WTC11 (cell line): Measurements from ENCODE around the gene SORL1. TPM values are rescaled to one million over a fixed set of nuclear protein-coding genes. Genes with fewer than 3 reads are reported as not detected.

Source experiments
- ATAC-seq: fragments of 200-7000 bp; cut with Tn5 transposase; 2 replicates; pipeline ENCODE4 v1.10.0; 2021; ENCODE audit warnings: mild to moderate bottlenecking, moderate library complexity
- Bru-seq: library from RNA; stranded (reverse); fragments of 400-500 nt; gene quantifications from one replicate; lab custom pipeline; 2021; lab: Mats Ljungman, UMichigan
- CTCF ChIA-PET: fragments of 300-600 bp; sonication (Branson Sonifier 250); formaldehyde crosslinking; loops from one replicate; lab custom pipeline; 2021; ENCODE audit warnings: antibody characterized with exemption; lab: Charles Lee
- POLR2A ChIA-PET: fragments of 350-600 bp; sonication (Branson Sonifier 250); formaldehyde crosslinking; loops from one replicate; lab custom pipeline; 2021; ENCODE audit warnings: antibody characterized with exemption; lab: Charles Lee
- DNase-seq: peaks from one replicate; pipeline ENCODE4 v3.0.0; 2021; ENCODE audit warnings: low spot score
- H3K27ac Mint-ChIP-seq: 2 replicates; pipeline ENCODE4 v1.8.0; 2021; ENCODE audit warnings: mixed read lengths
- H3K27me3 Mint-ChIP-seq: 2 replicates; pipeline ENCODE4 v1.8.0; 2021; ENCODE audit warnings: low read depth, mild to moderate bottlenecking, moderate library complexity, mixed read lengths
- H3K36me3 Mint-ChIP-seq: 2 replicates; pipeline ENCODE4 v1.8.0; 2021; ENCODE audit warnings: mixed read lengths
- H3K4me1 Mint-ChIP-seq: 2 replicates; pipeline ENCODE4 v1.8.0; 2022; ENCODE audit warnings: mixed read lengths
- H3K4me3 Mint-ChIP-seq: 2 replicates; pipeline ENCODE4 v1.8.0; 2021; ENCODE audit warnings: mild to moderate bottlenecking, moderate library complexity, mixed read lengths
- H3K9me3 Mint-ChIP-seq: 2 replicates; pipeline ENCODE4 v1.8.0; 2021; ENCODE audit warnings: mixed read lengths
- ARID4B ChIP-seq: sonication (generic); formaldehyde crosslinking; IDR thresholded peaks from 2 replicates; pipeline ENCODE4 v1.8.0; 2023; ENCODE audit warnings: missing genetic modification reagents, mild to moderate bottlenecking, borderline replicate concordance
- CREM ChIP-seq: sonication (generic); formaldehyde crosslinking; IDR thresholded peaks from 2 replicates; pipeline ENCODE4 v1.8.1; 2022; ENCODE audit warnings: mild to moderate bottlenecking, missing genetic modification reagents, moderate library complexity
- EMX1 ChIP-seq: fragments of 250-450 bp; sonication (Bioruptor Pico); IDR thresholded peaks from 2 replicates; pipeline ENCODE4 v1.8.0; 2021; ENCODE audit warnings: mild to moderate bottlenecking
- ETV6 ChIP-seq: sonication (generic); formaldehyde crosslinking; IDR thresholded peaks from 2 replicates; pipeline ENCODE4 v1.8.1; 2022; ENCODE audit warnings: mild to moderate bottlenecking, missing genetic modification reagents
- FOXP1 ChIP-seq: sonication (generic); formaldehyde crosslinking; IDR thresholded peaks from 2 replicates; pipeline ENCODE4 v1.8.0; 2022; ENCODE audit warnings: missing genetic modification reagents, mild to moderate bottlenecking, moderate library complexity, borderline replicate concordance
- FOXP4 ChIP-seq: sonication (generic); formaldehyde crosslinking; IDR thresholded peaks from 2 replicates; pipeline ENCODE4 v1.8.0; 2022; ENCODE audit warnings: mild to moderate bottlenecking, missing genetic modification reagents
- GABPB1 ChIP-seq: sonication (generic); formaldehyde crosslinking; IDR thresholded peaks from 2 replicates; pipeline ENCODE4 v1.8.1; 2023; ENCODE audit warnings: mild to moderate bottlenecking, missing genetic modification reagents
- HMGA2 ChIP-seq: fragments of 250-450 bp; sonication (Bioruptor Pico); IDR thresholded peaks from 2 replicates; pipeline ENCODE4 v1.4.0; 2021; ENCODE audit warnings: mild to moderate bottlenecking, moderate library complexity
- KAT7 ChIP-seq: sonication (generic); formaldehyde crosslinking; IDR thresholded peaks from 2 replicates; pipeline ENCODE4 v1.8.1; 2023; ENCODE audit warnings: missing genetic modification reagents, mild to moderate bottlenecking, borderline replicate concordance
- MAX ChIP-seq: sonication (generic); formaldehyde crosslinking; IDR thresholded peaks from 2 replicates; pipeline ENCODE4 v1.8.0; 2022; ENCODE audit warnings: mild to moderate bottlenecking, missing genetic modification reagents
- NR3C1 ChIP-seq: sonication (generic); formaldehyde crosslinking; conservative IDR thresholded peaks from 2 replicates; pipeline ENCODE4 v1.8.1; 2023; ENCODE audit warnings: low read depth, mild to moderate bottlenecking, missing genetic modification reagents
- OVOL2 ChIP-seq: fragments of 250-450 bp; sonication (Bioruptor Pico); IDR thresholded peaks from 2 replicates; pipeline ENCODE4 v1.9.0; 2021; ENCODE audit warnings: mild to moderate bottlenecking, borderline replicate concordance
- RELA ChIP-seq: sonication (generic); formaldehyde crosslinking; IDR thresholded peaks from 2 replicates; pipeline ENCODE4 v1.8.1; 2022; ENCODE audit warnings: missing genetic modification reagents, mild to moderate bottlenecking, borderline replicate concordance
- TEAD1 ChIP-seq: sonication (generic); formaldehyde crosslinking; IDR thresholded peaks from 2 replicates; pipeline ENCODE4 v1.8.0; 2022; ENCODE audit warnings: mild to moderate bottlenecking, missing genetic modification reagents
- TP53 ChIP-seq: sonication (generic); formaldehyde crosslinking; IDR thresholded peaks from 2 replicates; pipeline ENCODE4 v1.8.1; 2023; ENCODE audit warnings: mild to moderate bottlenecking, missing genetic modification reagents
- ZBTB21 ChIP-seq: sonication (generic); formaldehyde crosslinking; IDR thresholded peaks from 2 replicates; pipeline ENCODE4 v1.8.1; 2023; ENCODE audit warnings: mild to moderate bottlenecking, missing genetic modification reagents, borderline replicate concordance
- ZNF138 ChIP-seq: sonication (generic); formaldehyde crosslinking; conservative IDR thresholded peaks from 2 replicates; pipeline ENCODE4 v1.8.1; 2022; ENCODE audit warnings: mild to moderate bottlenecking, moderate library complexity, missing genetic modification reagents
- ZNF219 ChIP-seq: sonication (generic); formaldehyde crosslinking; IDR thresholded peaks from 2 replicates; pipeline ENCODE4 v1.8.0; 2023; ENCODE audit warnings: missing genetic modification reagents, mild to moderate bottlenecking, borderline replicate concordance
- long read RNA-seq, 3 experiments: library from RNA in 1 of 3; library from capped mRNA in 1 of 3; library from polyadenylated mRNA in 1 of 3; unstranded in 2 of 3; stranded (forward) in 1 of 3; transcript quantifications; one replicate each; pipeline ENCODE4 v2.0.0, GENCODE V29; 2021
- total RNA-seq: library from RNA; stranded (reverse); gene quantifications from 3 replicates; pipeline ENCODE4 v1.2.3, GENCODE V29; 2021
- TF ChIP-seq, protein P1 (sequence below): sonication (generic); formaldehyde crosslinking; IDR thresholded peaks from 2 replicates; pipeline ENCODE4 v1.8.0; 2022; ENCODE audit warnings: mild to moderate bottlenecking, missing genetic modification reagents
- TF ChIP-seq, protein P2 (sequence below): sonication (generic); formaldehyde crosslinking; IDR thresholded peaks from 2 replicates; pipeline ENCODE4 v1.8.1; 2022; ENCODE audit warnings: missing genetic modification reagents, borderline replicate concordance
- TF ChIP-seq, protein P3 (sequence below): sonication (generic); formaldehyde crosslinking; IDR thresholded peaks from 2 replicates; pipeline ENCODE4 v1.8.1; 2023; ENCODE audit warnings: mild to moderate bottlenecking, missing genetic modification reagents, moderate library complexity
- TF ChIP-seq, protein P4 (sequence below): sonication (generic); formaldehyde crosslinking; conservative IDR thresholded peaks from 2 replicates; pipeline ENCODE4 v1.8.1; 2023; ENCODE audit warnings: mild to moderate bottlenecking, low read depth, missing genetic modification reagents, moderate library complexity

The SORL1 gene
- total RNA-seq (78.1 to 87.1 TPM (median 78.1 TPM) in 3 replicates), Bru-seq, nascent RNA (percentile 79 among the genes with signal in this experiment)
- long read RNA-seq, experiment 1, full-length matches to known transcripts, result 50 of 238 reads
- long read RNA-seq, experiment 1, partial matches to known transcripts, result 101 of 238 reads
- long read RNA-seq, experiment 1, other reads (novel, unspliced or antisense), result 87 of 238 reads
- long read RNA-seq, experiment 2, full-length matches to known transcripts, result 3 of 72 reads
- long read RNA-seq, experiment 2, partial matches to known transcripts, result 60 of 72 reads
- long read RNA-seq, experiment 2, other reads (novel, unspliced or antisense), result 9 of 72 reads
- long read RNA-seq, experiment 3, partial matches to known transcripts, result 1 of 2 reads
- long read RNA-seq, experiment 3, other reads (novel, unspliced or antisense), result 0 of 2 reads

DNA sequence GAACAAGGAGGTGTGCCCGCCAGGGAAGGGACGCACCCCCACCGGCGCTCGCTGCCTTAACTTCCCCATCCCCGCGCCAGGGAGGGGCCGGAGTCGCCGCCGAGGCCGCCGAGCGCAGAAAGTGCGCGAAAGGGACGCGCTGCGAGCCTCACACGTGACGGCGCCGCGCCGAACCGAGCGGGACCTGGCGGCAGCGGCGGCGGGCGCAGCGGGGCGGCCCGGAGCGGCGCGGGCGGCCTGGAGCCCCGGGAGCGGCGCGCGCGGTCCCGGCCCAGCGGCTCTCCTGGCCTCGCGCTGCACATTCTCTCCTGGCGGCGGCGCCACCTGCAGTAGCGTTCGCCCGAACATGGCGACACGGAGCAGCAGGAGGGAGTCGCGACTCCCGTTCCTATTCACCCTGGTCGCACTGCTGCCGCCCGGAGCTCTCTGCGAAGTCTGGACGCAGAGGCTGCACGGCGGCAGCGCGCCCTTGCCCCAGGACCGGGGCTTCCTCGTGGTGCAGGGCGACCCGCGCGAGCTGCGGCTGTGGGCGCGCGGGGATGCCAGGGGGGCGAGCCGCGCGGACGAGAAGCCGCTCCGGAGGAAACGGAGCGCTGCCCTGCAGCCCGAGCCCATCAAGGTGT, at the start of gene SORL1:
TSS of gene SORL1 (plus strand) at position 329 of the 623 bp plus-strand sequence. CDS start at position 347, 18 bp downstream.
- ChIA-PET CTCF (interaction anchor here (0.6 to 2.5 kb wide), 11 partner anchors 9 to 139 kb away, joined by 3 to 8 read pairs (median 3); no protein-coding TSS in a partner anchor), POLR2A (interaction anchor here (1.4 kb wide), 1 partner anchor 15 kb away, joined by 4 read pairs; no protein-coding TSS in a partner anchor)
- Mint-ChIP-seq H3K27ac (peak within 1 kb of the TSS; percentile 87), H3K9me3 (peaks cover 4% of the 10 kb centered on the region), H3K36me3 (peaks cover 3% of the 10 kb centered on the region; the same call in 1 of the 2 replicates), H3K27me3 (peaks cover 15% of the 10 kb centered on the region), H3K4me3 (peak within 1 kb of the TSS; percentile 96), H3K4me1 (peaks cover 78% of the 10 kb centered on the region)
- DNase-seq (peak; percentile 89), ATAC-seq (peak; percentile 91)
- TF ChIP-seq, protein P1, sequence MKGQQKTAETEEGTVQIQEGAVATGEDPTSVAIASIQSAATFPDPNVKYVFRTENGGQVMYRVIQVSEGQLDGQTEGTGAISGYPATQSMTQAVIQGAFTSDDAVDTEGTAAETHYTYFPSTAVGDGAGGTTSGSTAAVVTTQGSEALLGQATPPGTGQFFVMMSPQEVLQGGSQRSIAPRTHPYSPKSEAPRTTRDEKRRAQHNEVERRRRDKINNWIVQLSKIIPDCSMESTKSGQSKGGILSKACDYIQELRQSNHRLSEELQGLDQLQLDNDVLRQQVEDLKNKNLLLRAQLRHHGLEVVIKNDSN (CRISPR knock-in tag), result no peak; the same call in 1 of the 2 replicates
- TF ChIP-seq OVOL2 (no peak), NR3C1 (no peak), MAX (CRISPR knock-in tag) (peak; percentile 48), ZNF138 (CRISPR knock-in tag) (0 out of 2 replicates have a peak, but pooled peaks have one; percentile 44), FOXP4 (CRISPR knock-in tag) (peak; percentile 34; the same call in 1 of the 2 replicates), KAT7 (CRISPR knock-in tag) (peak; percentile 90; the same call in 1 of the 2 replicates), RELA (CRISPR knock-in tag) (peak; percentile 61; the same call in 1 of the 2 replicates), ZNF219 (CRISPR knock-in tag) (0 out of 2 replicates have a peak, but pooled peaks have one; percentile 55), ETV6 (CRISPR knock-in tag) (0 out of 2 replicates have a peak, but pooled peaks have one; percentile 15), TEAD1 (CRISPR knock-in tag) (peak; percentile 98), TP53 (CRISPR knock-in tag) (peak; percentile 75), ARID4B (CRISPR knock-in tag) (peak; percentile 70; the same call in 1 of the 2 replicates), CREM (CRISPR knock-in tag) (peak; percentile 64; the same call in 1 of the 2 replicates), ZBTB21 (CRISPR knock-in tag) (0 out of 2 replicates have a peak, but pooled peaks have one; percentile 24), FOXP1 (peak; percentile 70; the same call in 1 of the 2 replicates), HMGA2 (CRISPR knock-in tag) (no peak), EMX1 (CRISPR knock-in tag) (no peak), GABPB1 (peak; percentile 56; the same call in 1 of the 2 replicates)
- TF ChIP-seq, protein P2, sequence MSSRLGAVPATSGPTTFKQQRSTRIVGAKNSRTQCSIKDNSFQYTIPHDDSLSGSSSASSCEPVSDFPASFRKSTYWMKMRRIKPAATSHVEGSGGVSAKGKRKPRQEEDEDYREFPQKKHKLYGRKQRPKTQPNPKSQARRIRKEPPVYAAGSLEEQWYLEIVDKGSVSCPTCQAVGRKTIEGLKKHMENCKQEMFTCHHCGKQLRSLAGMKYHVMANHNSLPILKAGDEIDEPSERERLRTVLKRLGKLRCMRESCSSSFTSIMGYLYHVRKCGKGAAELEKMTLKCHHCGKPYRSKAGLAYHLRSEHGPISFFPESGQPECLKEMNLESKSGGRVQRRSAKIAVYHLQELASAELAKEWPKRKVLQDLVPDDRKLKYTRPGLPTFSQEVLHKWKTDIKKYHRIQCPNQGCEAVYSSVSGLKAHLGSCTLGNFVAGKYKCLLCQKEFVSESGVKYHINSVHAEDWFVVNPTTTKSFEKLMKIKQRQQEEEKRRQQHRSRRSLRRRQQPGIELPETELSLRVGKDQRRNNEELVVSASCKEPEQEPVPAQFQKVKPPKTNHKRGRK, result no peak
- TF ChIP-seq, protein P3, sequence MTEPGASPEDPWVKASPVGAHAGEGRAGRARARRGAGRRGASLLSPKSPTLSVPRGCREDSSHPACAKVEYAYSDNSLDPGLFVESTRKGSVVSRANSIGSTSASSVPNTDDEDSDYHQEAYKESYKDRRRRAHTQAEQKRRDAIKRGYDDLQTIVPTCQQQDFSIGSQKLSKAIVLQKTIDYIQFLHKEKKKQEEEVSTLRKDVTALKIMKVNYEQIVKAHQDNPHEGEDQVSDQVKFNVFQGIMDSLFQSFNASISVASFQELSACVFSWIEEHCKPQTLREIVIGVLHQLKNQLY (CRISPR knock-in tag), result no peak; the same call in 1 of the 2 replicates
- TF ChIP-seq, protein P4, sequence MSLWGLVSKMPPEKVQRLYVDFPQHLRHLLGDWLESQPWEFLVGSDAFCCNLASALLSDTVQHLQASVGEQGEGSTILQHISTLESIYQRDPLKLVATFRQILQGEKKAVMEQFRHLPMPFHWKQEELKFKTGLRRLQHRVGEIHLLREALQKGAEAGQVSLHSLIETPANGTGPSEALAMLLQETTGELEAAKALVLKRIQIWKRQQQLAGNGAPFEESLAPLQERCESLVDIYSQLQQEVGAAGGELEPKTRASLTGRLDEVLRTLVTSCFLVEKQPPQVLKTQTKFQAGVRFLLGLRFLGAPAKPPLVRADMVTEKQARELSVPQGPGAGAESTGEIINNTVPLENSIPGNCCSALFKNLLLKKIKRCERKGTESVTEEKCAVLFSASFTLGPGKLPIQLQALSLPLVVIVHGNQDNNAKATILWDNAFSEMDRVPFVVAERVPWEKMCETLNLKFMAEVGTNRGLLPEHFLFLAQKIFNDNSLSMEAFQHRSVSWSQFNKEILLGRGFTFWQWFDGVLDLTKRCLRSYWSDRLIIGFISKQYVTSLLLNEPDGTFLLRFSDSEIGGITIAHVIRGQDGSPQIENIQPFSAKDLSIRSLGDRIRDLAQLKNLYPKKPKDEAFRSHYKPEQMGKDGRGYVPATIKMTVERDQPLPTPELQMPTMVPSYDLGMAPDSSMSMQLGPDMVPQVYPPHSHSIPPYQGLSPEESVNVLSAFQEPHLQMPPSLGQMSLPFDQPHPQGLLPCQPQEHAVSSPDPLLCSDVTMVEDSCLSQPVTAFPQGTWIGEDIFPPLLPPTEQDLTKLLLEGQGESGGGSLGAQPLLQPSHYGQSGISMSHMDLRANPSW (CRISPR knock-in tag), result no peak
